Stimulated activated CD8-positive, alpha-beta memory T cell treated with anti-CD3 and anti-CD28 coated beads, Interleukin-4, amount 100 ng/mL, for 1 hour (primary cell): ENCODE measurements around the gene ACSBG1.

ENCODE experiments used
- DNase-seq, 2 donors: peaks; one replicate each; pipeline ENCODE4 v3.0.0-alpha.2; 2020; ENCODE audit warnings: low read depth in 2 of 2, low spot score in 1 of 2

The ACSBG1 gene

GRCh38 chr15:78223396-78224022, 10.9 kb downstream of the ACSBG1 start:
- no peak for DNase-seq

DNA sequence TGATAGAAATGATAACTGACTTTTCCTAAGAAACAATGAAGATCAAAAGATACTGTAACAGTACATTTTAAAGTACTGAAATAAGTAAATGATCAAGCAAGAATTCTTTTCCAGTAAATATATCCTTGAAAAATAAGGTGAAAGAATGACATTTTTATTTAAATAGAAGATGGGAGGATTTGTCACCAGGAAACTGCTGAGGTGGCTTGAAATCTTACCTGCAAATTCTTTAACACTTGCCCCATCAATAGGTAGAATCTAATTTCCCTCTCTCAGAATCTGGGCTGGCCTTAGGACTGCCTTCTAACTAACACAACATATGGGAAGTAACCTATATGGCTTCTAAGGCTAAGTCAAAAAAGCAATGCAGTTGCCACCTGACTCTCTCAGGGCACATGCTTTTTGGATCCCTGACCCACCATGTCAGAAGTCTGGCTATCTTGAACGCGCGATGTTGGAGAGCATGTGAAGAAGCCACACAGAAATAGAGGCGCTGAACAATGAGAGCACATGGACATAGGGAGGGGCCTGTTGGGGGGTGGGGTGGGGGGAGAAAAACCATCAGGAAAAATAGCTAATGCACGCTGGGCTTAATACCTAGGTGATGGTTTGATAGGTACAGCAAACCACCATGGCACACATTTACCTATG, 11.5 kb downstream of the ACSBG1 start:
- no peak for DNase-seq

DNA sequence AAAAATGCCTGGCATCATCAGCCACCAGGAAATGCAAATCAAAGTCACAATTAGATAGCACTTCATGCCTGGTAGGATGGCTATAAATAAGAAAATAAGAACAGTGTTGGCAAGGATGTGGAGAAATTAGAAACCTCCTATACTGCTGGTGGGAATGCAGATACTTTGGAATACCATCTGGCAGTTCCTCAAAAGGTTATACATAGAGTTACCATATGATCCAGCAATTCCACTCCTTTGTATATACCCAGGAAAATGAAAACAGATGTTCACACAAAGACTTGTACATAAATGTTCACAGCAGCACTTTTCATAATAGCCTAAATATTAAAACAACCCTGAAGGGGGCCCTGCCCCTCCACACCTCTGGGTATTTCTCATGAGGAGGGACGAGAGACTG, 13.7 kb downstream of the ACSBG1 start:
- DNase-seq = no peak

DNA sequence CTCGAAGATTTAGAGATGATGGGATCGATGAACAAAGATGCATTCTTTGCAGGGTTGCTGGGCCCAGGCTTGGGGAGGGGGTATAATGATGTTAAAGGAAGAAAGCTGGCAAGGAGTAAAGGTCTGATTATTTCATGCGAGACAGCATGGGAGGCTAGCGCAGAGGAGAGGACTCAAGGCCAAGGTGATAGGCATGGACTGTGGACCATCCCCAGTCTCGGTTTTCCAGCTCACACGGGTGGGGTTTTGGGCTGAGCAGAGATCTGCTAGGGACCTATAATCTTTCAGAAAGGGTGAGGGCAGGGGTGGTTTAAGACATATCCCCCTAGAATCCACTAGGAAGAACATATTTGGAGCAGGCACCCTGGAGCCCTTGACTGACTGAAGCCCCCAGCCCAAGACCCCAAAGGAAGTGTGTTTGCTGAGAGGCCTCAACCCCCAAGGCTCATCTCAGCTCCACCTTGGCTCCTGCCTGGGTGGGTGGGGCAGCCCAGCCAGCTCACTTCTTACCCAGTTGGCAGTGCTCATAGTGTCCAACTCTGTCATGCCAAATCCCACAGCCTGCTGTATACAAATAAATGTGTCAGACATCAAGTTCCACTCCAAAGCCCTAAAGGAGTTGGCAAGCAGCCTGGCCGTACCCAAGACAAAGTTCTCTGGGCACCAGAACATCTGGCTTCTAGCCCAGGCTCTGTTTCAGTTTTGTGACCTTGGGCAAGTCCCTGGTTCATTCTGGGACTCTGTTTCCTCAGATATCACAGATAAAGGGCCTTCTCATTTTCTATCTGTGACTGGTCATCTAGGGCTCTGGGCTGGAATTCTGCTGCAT, 17.9 kb downstream of the ACSBG1 start:
- DNase-seq = no peak

DNA sequence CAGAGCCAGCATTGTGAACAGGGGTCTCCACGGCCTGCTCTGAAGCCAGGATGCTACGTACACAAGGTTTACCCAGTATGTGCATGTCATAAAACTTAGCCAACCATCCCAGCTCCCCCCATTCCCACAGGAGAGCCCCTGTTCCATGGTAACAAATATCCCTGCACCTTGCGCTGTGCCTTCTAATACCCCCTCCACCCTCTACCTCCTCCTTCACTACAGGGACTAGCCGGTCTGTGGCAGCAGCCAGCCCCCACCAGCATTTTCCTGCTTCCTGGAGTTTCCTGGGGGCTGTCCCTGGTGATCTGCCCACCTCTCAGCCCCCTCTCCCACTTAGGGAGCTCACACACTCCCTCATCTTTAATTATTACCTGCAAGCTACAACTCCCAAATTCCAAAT, 20.4 kb downstream of the ACSBG1 start:
- no peak for DNase-seq

DNA sequence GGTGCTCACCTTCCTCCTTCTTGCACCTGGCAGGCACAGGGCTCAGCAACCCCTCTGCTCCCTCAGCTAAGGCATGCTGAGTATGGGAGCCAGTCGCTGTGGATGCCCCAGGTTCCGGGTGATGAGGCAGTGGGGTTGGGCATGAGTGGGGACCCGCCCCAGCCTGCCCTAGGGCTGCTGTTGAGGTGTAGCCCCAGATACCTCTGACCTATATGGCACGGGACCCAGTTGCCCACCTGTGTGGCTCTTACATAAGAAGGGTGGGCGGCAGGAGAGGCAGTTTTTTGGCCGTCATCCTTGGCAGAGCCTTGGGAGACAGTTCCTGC, 21.0 kb downstream of the ACSBG1 start:
- DNase-seq = no peak

DNA sequence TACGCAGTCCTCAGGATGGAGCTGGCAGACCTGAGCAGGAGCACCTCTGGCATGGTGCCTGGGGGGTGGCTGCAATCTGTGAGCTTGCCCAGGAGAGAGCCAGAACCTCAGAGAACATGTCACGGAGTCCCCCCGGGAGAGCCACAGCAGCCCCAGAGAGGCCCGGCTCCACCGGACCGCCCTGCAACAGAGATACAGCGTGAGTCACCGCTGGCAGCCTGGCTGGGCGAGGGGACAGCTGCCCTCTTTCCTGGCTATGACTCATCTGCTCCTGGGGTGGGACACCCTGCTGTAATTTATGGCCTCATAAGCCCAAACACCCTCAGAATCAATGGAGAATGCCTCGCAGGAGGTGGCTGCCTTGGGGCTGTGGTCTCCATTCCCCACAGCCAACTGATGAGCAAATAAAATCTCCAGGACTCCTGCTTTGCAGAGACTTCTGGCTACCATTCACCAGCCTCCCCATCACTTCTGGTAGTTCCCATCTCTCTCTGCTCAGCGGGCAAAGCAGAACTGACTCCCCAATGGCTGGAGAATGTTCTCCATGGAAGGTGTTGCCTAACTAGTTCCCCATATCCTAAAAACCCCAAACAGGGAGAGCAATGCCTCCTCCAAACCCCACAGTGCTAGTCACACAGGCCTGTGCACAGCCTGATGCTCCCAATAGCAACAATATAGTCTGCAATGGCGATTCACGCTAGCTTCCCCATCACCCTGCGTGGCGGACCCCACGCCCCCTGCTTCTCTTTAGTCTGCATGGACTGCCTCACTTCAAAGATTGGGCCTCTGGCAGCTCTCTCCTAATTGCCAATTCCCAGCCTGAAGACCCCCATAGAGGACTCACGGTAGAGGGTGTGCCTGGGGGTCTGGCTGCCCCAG, 21.6 kb downstream of the ACSBG1 start:
- DNase-seq = no peak

GRCh38 chr15:78212008-78212407, 22.4 kb downstream of the ACSBG1 start:
- no peak for DNase-seq

DNA sequence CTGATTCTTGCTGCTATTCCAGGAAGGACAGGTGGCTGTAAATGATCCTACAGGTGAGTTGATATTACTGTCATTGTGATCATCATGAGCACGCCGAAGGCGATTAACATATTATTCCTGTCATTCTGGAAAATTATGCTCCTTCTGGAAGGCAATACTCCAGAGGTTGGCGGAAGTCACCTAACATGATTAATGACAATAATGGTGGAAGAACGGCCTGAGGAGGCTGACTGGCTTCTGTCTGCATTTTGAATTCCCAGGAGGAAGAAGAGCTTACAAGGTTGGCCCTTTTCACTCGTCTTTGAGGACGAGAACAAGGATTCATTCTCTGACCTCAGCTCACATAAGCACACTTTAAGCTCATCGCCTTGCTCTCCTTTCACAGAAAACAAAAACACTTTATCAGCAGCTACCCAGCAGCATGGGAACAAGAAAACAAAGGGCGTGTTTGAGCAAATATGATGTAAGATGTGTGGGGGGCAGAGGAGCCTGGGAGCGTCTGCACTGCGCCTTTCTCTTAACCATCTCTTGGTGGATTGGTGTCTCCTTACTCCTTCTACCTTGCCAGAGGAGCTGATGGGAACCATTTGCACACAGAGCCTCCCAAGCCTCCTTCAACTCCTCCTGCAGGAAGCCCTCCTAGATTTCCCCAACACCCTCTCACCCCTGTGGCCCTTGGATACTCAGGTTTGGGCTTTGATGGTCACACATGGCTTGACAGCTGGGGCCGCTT, 23.0 kb downstream of the ACSBG1 start:
- DNase-seq = no peak

DNA sequence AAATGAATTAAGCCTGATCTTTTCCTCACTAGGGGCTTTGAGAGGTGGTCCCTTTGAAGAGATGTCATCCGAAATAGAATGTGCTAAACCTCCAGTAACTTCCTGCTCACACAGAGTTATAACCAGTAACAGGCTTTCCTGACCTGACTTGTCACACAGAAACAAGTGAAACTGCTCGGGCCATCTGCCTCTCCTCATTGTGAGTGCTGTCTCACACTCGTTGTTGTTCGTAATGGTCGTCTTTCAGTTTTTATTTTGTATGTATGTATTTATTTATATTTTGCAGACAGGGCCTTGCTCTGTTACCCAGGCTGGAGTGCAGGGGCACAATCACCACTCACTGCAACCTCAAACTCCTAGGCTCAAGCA, 24.0 kb downstream of the ACSBG1 start:
- no peak for DNase-seq

DNA sequence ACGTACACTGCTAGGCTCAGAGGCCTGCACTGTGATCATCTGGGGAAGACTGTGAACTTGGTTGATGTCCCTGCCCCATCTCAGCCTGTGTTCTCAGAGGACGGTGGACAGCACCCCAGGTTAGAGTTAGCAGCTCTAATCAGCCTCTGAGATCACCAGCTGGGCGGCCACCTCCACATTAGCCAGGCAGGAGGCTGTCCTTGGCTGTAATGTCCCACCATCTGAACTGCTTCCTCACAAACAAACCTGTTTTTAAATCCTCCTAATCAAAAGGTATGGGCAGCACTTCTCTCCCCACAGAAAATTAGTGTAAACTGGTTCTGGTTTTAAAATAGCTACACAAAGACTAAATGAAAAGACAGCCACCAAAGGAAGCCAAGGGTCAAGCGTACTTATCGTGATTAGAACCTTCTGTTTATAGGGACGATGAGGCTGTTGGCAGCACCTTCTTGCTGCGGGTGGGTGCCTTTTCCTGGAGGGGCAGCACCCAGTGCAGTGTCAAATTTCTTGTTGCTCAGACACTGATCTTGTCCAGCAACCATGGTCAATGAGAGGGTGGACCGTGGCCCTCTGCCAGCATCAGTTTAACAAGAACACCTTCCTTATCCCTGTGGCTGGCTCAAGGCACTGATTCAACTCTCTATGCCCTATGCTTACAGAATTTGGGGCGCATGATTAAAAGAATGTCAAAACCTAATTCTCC, 24.6 kb downstream of the ACSBG1 start:
- no peak for DNase-seq

DNA sequence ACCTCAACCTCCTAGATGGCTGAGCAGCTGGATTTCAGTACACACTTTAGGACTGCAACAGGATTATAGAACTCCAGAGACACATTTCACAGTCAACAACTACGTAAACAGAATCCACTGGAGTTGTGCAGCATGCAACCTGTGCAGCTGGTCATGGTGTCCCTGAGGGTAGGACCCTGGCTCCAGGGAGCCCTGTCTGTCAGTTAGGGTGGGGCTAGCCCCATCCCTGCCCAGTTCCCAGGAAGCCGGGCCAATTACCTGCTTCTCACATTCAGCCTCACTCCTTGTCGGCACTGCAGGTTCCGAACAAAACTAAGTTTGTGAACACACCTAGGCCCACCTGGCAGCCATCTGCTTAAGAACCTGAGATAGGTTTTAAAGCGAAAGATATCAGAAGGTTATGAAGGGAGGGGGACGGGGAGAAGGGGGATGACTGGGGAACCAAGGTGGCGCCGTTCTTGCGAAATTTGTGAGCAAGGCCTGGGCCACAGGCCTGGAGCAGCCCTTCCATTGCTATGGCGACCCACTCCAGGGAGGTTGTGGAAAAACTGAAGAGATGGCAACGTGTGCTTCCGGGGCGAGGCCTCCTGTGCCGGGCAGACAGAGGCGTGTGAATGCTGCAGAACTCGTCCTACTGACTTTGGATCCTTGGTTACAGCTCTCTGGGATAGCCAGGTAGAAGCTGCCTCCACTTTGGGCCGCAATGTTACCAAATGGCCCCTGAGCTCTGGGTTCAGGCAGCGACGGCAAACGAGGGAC, 25.3 kb downstream of the ACSBG1 start:
- DNase-seq = no peak

DNA sequence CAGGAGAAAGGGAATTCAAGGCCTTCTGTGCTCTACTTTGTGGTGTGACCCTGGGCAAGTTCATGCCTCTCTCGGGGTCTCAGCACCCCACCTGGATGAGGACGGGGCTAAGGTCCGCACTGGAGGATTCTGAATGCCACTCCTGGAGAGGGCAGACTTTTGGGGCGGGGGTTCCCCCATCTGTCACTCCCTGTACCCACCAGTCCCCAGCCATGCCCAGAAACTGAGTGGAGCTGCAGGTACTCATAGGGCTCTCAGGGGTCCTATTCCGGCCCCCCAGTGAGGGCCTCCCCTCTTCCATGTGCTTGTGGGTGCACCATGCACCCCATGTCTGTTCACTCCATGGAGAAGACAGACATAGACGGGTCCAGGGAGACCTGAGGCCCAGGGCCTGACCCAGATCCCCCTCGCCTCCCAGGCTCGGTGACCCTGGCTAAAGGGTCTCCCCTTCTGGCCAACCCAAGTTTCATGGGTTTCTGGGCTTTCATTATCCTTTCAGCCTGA, 26.0 kb downstream of the ACSBG1 start:
- no peak for DNase-seq

- DNase-seq = no peak
These were observed 26.6 kb downstream of the ACSBG1 start for GRCh38 chr15:78207641-78208340.

GRCh38 chr15:78207110-78207458, 27.3 kb downstream of the ACSBG1 start:
- no peak for DNase-seq

- DNase-seq = no peak
These were observed 27.8 kb downstream of the ACSBG1 start for GRCh38 chr15:78206326-78207109.

- no peak for DNase-seq
These were observed 28.5 kb downstream of the ACSBG1 start for GRCh38 chr15:78205856-78206255.

DNA sequence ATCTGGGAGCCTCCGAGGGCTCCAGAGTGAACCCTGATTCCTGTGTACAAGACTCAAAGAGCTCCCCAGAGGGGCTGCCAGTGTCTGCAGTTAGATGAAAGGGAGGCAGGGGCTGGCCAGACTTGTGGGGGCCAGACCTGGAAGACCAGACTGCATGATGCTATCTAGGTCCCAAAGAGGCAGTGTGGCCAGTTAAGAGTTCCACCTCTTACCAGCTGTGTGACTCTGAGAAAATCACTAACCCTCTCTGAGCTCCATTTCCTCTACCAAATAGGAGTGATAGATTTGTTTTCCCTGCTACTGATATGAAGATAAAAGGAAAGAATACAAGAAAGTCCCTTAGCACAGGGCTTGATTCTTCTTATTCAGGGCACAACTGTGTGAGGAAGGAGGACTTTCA, 29.0 kb downstream of the ACSBG1 start:
- DNase-seq = no peak
